ENCODE data around the gene PRKCH. TPM values are rescaled to one million over a fixed set of nuclear protein-coding genes. Genes with fewer than 3 reads are reported as not detected.

PRKCH gene
- total and polyA plus RNA-seq, 2 donors (not counting 3 experiments of a cell fraction or from before 2014, with no cell fraction given): 97.7 to 103 TPM

DNA sequence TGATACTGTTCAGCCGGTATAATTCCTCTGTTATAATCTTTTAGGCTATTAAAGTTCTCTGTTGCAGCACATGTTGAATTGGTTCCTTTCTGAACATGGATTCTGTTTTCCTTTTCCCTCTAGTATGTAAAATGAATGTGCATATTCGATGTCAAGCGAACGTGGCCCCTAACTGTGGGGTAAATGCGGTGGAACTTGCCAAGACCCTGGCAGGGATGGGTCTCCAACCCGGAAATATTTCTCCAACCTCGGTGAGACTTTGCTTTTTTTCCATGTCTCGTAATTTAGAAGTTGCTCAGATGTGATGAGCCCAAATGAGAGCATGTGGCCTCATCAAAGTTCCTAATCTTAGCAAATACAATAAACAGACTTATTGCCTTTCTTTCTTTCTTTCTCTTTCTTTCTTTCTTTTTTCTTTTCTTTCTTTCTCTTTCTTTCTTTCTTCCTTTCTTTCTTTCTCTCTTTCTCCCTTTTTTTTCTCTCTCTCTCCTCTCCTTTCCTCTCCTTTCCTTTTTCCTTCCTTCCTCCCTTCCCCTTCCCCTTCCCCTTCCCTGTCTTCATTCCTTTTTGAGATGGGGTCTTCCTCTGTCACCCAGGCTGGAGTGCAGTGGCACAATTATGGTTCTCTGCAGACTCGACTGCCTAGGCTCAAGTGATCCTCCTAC lies 131.9 kb downstream of the PRKCH start:
- dilution Hi-C loops (cut with MboI; ENCODE audit: extremely low pct_ligation_motif_present, low sequenced_read_pairs): loop anchor here (25.0 kb wide), 2 partner anchors 166 to 284 kb away; partner anchors contain the start of gene TMEM30B
- Histone ChIP-seq H3K4me3 (replicated peaks in 1 of 3; ENCODE audit: insufficient read depth in 1 of 3, low read depth in 1 of 3, low read length in 3 of 3) (no peak overlapping the region), H3K79me2 (ENCODE audit: control insufficient read depth, insufficient read depth, low read length) (no peaks in the 10 kb centered on the region), H3K27ac (ENCODE audit: insufficient read depth, low read depth, low read length) (no peak overlapping the region), H3K9me1 (replicated peaks; ENCODE audit: control insufficient read depth, extremely low read depth, insufficient read depth, low read length) (no peaks in the 10 kb centered on the region), H2AFZ (ENCODE audit: low read depth, low read length) (no peak overlapping the region), H4K20me1 (replicated peaks; ENCODE audit: control insufficient read depth, extremely low read depth, insufficient read depth, low read length) (peaks cover 3% of the 10 kb centered on the region), H3K9me3 (replicated peaks; ENCODE audit: control insufficient read depth, insufficient read depth, low read length) (no peaks in the 10 kb centered on the region), H3K4me2 (ENCODE audit: insufficient read depth, low read length) (no peak overlapping the region), H3K27me3 (ENCODE audit: control insufficient read depth in 2 of 2, insufficient read depth in 2 of 2, low read length in 2 of 2) (no peaks in the 10 kb centered on the region), H3K36me3 (ENCODE audit: control insufficient read depth in 2 of 2, extremely low read depth in 1 of 2, insufficient read depth in 2 of 2, low read length in 2 of 2) (peaks cover 26 to 36% of the 10 kb centered on the region in 2 experiments), H3K4me1 (ENCODE audit: control insufficient read depth, extremely low read depth, insufficient read depth, low read length) (peaks cover 16% of the 10 kb centered on the region), H3K9ac (replicated peaks; ENCODE audit: extremely low read depth, insufficient read depth, low read length) (no peak overlapping the region)
- no TSS peak for BruUV-seq (replicated peaks)
- ChIA-PET CTCF (interaction anchor here (1.9 to 6.0 kb wide), 3 partner anchors 11 to 157 kb away, joined by 7 to 24 read pairs (median 13); partner anchors contain the start of gene PRKCH), POLR2A (no interaction called here)
- TF ChIP-seq JUN (IDR thresholded peaks at IDR 0.05; ENCODE audit: borderline replicate concordance, insufficient read depth, insufficient read length, low read depth) (no peak), GATA2 (IDR thresholded peaks at IDR 0.05; ENCODE audit: insufficient read depth, insufficient read length, low read depth, low read length) (no peak), POLR2AphosphoS5 (IDR thresholded peaks at IDR 0.05; ENCODE audit: insufficient read depth, low read depth, low read length) (no peak), MYC (IDR thresholded peaks at IDR 0.05; ENCODE audit: low read depth, low read length) (no peak), FOS (IDR thresholded peaks at IDR 0.05; ENCODE audit: borderline replicate concordance, insufficient read depth, low read length) (no peak), POLR2A (IDR thresholded peaks at IDR 0.05; ENCODE audit: low read depth, low read length) (no peak), EZH2 (IDR thresholded peaks at IDR 0.05; ENCODE audit: borderline replicate concordance, low read depth, low read length, severe bottlenecking) (no peak)
- TF ChIP-seq, protein P1, sequence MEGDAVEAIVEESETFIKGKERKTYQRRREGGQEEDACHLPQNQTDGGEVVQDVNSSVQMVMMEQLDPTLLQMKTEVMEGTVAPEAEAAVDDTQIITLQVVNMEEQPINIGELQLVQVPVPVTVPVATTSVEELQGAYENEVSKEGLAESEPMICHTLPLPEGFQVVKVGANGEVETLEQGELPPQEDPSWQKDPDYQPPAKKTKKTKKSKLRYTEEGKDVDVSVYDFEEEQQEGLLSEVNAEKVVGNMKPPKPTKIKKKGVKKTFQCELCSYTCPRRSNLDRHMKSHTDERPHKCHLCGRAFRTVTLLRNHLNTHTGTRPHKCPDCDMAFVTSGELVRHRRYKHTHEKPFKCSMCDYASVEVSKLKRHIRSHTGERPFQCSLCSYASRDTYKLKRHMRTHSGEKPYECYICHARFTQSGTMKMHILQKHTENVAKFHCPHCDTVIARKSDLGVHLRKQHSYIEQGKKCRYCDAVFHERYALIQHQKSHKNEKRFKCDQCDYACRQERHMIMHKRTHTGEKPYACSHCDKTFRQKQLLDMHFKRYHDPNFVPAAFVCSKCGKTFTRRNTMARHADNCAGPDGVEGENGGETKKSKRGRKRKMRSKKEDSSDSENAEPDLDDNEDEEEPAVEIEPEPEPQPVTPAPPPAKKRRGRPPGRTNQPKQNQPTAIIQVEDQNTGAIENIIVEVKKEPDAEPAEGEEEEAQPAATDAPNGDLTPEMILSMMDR (IDR thresholded peaks at IDR 0.05; ENCODE audit: extremely low read depth in 1 of 2, insufficient read depth in 1 of 2, low read depth in 1 of 2, low read length in 2 of 2): no peak
- TF ChIP-seq, protein P2, sequence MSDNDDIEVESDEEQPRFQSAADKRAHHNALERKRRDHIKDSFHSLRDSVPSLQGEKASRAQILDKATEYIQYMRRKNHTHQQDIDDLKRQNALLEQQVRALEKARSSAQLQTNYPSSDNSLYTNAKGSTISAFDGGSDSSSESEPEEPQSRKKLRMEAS (IDR thresholded peaks at IDR 0.05; ENCODE audit: insufficient read depth, insufficient read length): no peak
- no peak for FAIRE-seq
- intact Hi-C loops (cut with micrococcal nuclease): no loop called here
- DNase-seq (ENCODE audit: low read depth, low spot score): no peak
